Transverse colon (tissue), 4 donors: ENCODE data around the gene MED25.

Experiments used
- CTCF ChIP-seq, 5 experiments: fragments of 200-600 bp in 3 of 5; fragments of 450-650 bp in 2 of 5; sonication (generic) in 3 of 5; IDR thresholded peaks; 1 replicate in 2 of 5; 2 replicates in 3 of 5; pipeline ENCODE4 v1.5.1; 2016 to 2017; ENCODE audit warnings: antibody characterized with exemption in 5 of 5, inconsistent platforms in 3 of 5, mild to moderate bottlenecking in 2 of 5, moderate library complexity in 1 of 5
- EP300 ChIP-seq: sonication (generic); formaldehyde crosslinking; IDR thresholded peaks from one replicate; pipeline ENCODE4 v1.6.1; 2017; ENCODE audit warnings: antibody characterized with exemption, low read depth
- POLR2A ChIP-seq: fragments of 450-650 bp; IDR thresholded peaks from one replicate; pipeline ENCODE4 v1.6.1; 2016; ENCODE audit warnings: antibody characterized with exemption, mild to moderate bottlenecking, moderate library complexity
- POLR2AphosphoS5 ChIP-seq, 3 donors: sonication (generic); formaldehyde crosslinking; IDR thresholded peaks; one replicate each; pipeline ENCODE4 v1.6.1; 2016; ENCODE audit warnings: antibody characterized with exemption in 3 of 3

DNA sequence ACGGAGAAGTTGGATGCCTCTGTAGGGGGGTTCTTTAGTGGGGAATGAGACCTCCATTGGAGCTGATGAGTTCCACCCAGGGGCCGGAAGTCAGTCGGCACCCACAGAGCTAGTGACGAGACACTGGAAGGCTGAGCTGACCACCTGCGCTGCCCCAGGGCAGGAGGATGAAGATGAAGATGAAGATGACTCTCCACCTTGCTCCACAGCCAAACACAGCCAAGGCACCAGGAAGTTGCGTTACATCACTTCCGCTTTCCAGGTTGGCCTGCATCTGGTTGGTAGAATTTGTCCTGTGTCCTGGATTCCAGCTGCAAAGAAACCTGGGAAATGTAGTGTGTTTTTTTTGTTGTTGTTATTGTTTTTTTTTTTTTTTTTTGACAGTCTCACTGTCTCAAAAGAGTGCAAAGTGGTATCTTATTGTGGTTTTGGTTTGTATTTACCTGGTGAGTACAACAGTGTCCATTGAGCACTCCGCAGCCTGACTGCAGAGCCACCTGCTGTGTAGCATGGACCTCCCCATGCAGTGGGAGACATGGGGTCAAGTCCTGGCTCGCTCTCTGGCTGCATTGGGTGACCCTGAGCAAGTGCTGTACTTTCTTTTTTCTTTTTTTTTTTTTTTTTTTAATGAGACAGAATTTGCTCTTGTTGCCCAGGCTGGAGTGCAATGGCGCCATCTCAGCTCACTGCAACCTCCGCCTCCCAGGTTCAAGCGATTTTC lies 61.3 kb downstream of the MED25 start:
- TF ChIP-seq CTCF (IDR thresholded peaks at IDR 0.05) (no peak), POLR2AphosphoS5 (IDR thresholded peaks at IDR 0.05) (no peak), POLR2A (no peak), EP300 (no peak)
